ENCODE results near the gene ITIH5. TPM values are rescaled to one million over a fixed set of nuclear protein-coding genes. Genes with fewer than 3 reads are reported as not detected.
"Not testable (repeated sequence)": the region's sequence is repeated elsewhere in the genome, so short reads cannot be mapped to it uniquely, and the experiment has no call there.

The ITIH5 gene
- total RNA-seq, 2 experiments from 2014 or later: not detected

- H3K36me3 ChIP-seq (ENCODE audit: insufficient read depth, low read length): no peaks in the 10 kb centered on the region
- no peak overlapping the region for H2AFZ ChIP-seq (ENCODE audit: low read length)
- no peak overlapping the region for H3K4me3 ChIP-seq (ENCODE audit: low read depth, low read length, poor library complexity, severe bottlenecking)
- no peaks in the 10 kb centered on the region for H3K9me2 ChIP-seq (ENCODE audit: insufficient read depth, low read length)
- no peak for TF ChIP-seq CTCF (conservative IDR thresholded peaks at IDR 0.05; ENCODE audit: low read length)
- no peak for TF ChIP-seq EZH2phosphoT487 (IDR thresholded peaks at IDR 0.05; ENCODE audit: borderline replicate concordance, low read depth, low read length)
- H4K20me1 ChIP-seq (ENCODE audit: insufficient read depth, low read length): no peaks in the 10 kb centered on the region
- ChIA-PET POLR2A (no interaction called here), CTCF (ENCODE audit: unreplicated experiment) (no interaction called here)
- intact Hi-C loops (cut with micrococcal nuclease; ENCODE audit: unreplicated experiment): no loop called here
- H3K4me1 ChIP-seq (ENCODE audit: insufficient read depth, low read length, poor library complexity, severe bottlenecking): no peaks in the 10 kb centered on the region
- H3K9me3 ChIP-seq (ENCODE audit: low read length): 0 out of 2 replicates have a peak, but pooled peaks cover 5% of the 10 kb centered on the region
- no TSS peak for BruUV-seq (replicated peaks)
- H3K27ac ChIP-seq (ENCODE audit: low read depth, low read length, poor library complexity, severe bottlenecking): no peak overlapping the region
- DNase-seq (ENCODE audit: low spot score): no peak
- H3K4me2 ChIP-seq (ENCODE audit: low read length): no peak overlapping the region
- no peaks in the 10 kb centered on the region for H3K79me2 ChIP-seq (ENCODE audit: insufficient read depth, low read depth, low read length)
Measured at GRCh38 chr10:7696545-7696944, 29.8 kb upstream of the ITIH5 start.

- H3K9me2 ChIP-seq (ENCODE audit: insufficient read depth, low read length); H3K4me2 ChIP-seq (ENCODE audit: low read length); H3K27ac ChIP-seq (ENCODE audit: low read depth, low read length, poor library complexity, severe bottlenecking); H2AFZ ChIP-seq (ENCODE audit: low read length); CTCF ChIA-PET (ENCODE audit: unreplicated experiment); H4K20me1 ChIP-seq (ENCODE audit: insufficient read depth, low read length); H3K4me3 ChIP-seq (ENCODE audit: low read depth, low read length, poor library complexity, severe bottlenecking); H3K36me3 ChIP-seq (ENCODE audit: insufficient read depth, low read length); BruUV-seq (replicated peaks); POLR2A ChIA-PET; H3K79me2 ChIP-seq (ENCODE audit: insufficient read depth, low read depth, low read length); DNase-seq (ENCODE audit: low spot score); H3K4me1 ChIP-seq (ENCODE audit: insufficient read depth, low read length, poor library complexity, severe bottlenecking); intact Hi-C loops (cut with micrococcal nuclease; ENCODE audit: unreplicated experiment): not testable (repeated sequence)
- H3K9me3 ChIP-seq (ENCODE audit: low read length): 0 out of 2 replicates have a peak, but pooled peaks cover 11% of the 10 kb centered on the region
Measured at GRCh38 chr10:7693194-7693593, 26.4 kb upstream of the ITIH5 start.

- H3K4me2 ChIP-seq (ENCODE audit: low read length); H4K20me1 ChIP-seq (ENCODE audit: insufficient read depth, low read length); POLR2A ChIA-PET; intact Hi-C loops (cut with micrococcal nuclease; ENCODE audit: unreplicated experiment); H3K4me3 ChIP-seq (ENCODE audit: low read depth, low read length, poor library complexity, severe bottlenecking); BruUV-seq (replicated peaks); H2AFZ ChIP-seq (ENCODE audit: low read length); H3K36me3 ChIP-seq (ENCODE audit: insufficient read depth, low read length); H3K9me2 ChIP-seq (ENCODE audit: insufficient read depth, low read length); H3K79me2 ChIP-seq (ENCODE audit: insufficient read depth, low read depth, low read length); DNase-seq (ENCODE audit: low spot score); H3K27ac ChIP-seq (ENCODE audit: low read depth, low read length, poor library complexity, severe bottlenecking); CTCF ChIA-PET (ENCODE audit: unreplicated experiment); H3K4me1 ChIP-seq (ENCODE audit: insufficient read depth, low read length, poor library complexity, severe bottlenecking): not testable (repeated sequence)
- 0 out of 2 replicates have a peak, but pooled peaks cover 11% of the 10 kb centered on the region for H3K9me3 ChIP-seq (ENCODE audit: low read length)
Measured at GRCh38 chr10:7692368-7692767, 25.6 kb upstream of the ITIH5 start.

GRCh38 chr10:7690885-7691597 is 24.3 kb upstream of the ITIH5 start:
- H3K79me2 ChIP-seq (ENCODE audit: insufficient read depth, low read depth, low read length); BruUV-seq (replicated peaks); CTCF ChIA-PET (ENCODE audit: unreplicated experiment); DNase-seq (ENCODE audit: low spot score); H3K9me2 ChIP-seq (ENCODE audit: insufficient read depth, low read length); POLR2A ChIA-PET; H2AFZ ChIP-seq (ENCODE audit: low read length); H4K20me1 ChIP-seq (ENCODE audit: insufficient read depth, low read length); H3K36me3 ChIP-seq (ENCODE audit: insufficient read depth, low read length); intact Hi-C loops (cut with micrococcal nuclease; ENCODE audit: unreplicated experiment); H3K4me1 ChIP-seq (ENCODE audit: insufficient read depth, low read length, poor library complexity, severe bottlenecking); H3K4me3 ChIP-seq (ENCODE audit: low read depth, low read length, poor library complexity, severe bottlenecking); H3K27ac ChIP-seq (ENCODE audit: low read depth, low read length, poor library complexity, severe bottlenecking); H3K4me2 ChIP-seq (ENCODE audit: low read length): not testable (repeated sequence)
- 0 out of 2 replicates have a peak, but pooled peaks cover 11% of the 10 kb centered on the region for H3K9me3 ChIP-seq (ENCODE audit: low read length)

Measured in OCI-LY7 (cell line).